Stimulated activated CD4-positive, alpha-beta T cell treated with anti-CD3 and anti-CD28 coated beads, Interleukin-12 subunit alpha, Interleukin-12 subunit beta, amount 100 ng/mL, for 4 hours (primary cell): ENCODE data around the gene ATP6V0B.

Experiments used
- DNase-seq: peaks from one replicate; pipeline ENCODE4 v3.0.0-alpha.2; 2020

Gene ATP6V0B

DNA sequence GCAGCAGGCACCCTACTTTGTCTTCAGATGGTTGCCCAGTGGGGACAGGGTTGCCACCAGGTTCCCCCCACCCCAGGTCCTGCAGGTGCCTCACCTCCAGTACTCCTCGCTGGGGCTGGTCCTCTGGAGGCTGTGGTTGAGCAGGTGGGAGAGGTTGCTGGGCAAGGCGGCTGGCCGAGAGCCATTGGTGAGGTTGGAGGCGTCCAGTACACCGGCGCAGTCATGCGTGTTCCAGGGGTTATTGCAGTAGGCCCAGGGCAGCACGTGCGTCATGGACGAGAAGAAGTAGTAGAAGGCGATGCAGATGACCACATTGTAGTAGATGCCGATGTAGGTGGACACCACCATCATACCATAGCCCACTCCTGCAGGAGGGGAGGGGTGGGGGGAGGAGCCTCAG, 33.5 kb downstream of the ATP6V0B start:
- DNase-seq = no peak

DNA sequence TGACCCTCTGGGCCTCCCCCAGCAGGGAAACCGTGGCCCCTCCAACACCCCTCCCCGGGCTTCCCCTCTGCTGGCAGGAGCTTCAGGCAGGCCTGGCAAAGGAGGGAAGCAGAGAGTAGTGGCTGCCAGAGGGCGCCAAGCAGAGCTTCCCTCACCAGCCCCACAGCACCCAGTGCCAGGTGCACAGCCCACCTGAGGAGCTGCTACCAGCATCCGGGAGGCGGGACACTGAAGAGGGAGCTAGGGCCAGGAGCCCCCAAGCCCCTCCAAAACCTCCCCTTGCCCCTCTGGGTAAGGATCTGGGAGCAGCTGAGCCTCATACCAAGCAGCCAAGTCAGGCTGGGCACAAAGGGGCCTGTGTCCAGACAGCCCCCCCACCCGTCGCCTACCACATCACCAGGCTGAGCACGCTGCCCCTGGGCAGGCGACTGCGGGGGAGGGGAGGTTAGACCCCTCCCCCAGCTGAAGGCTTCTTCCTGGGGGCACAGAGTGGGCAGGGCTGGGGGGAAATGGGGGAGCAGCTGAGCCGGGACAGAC, 36.2 kb downstream of the ATP6V0B start:
- no peak for DNase-seq

DNA sequence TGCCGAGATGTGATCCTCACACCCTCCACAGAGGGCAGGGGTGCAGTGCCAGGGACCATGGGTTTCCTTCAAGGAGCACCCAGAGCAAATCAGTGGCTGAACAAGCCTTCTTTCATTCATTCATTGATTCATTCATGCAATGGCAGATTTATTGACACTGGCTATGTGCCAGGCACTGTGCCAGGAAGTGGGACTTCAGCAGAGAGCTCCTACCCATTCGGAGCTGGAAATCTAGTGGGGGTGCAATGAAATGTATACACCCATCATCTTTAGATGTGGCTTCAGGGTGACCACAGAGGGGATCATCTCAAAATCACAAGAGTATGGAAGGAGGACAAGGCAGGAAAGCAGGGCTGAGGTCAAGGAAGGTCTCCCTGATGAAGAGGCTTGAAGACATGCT, 37.6 kb downstream of the ATP6V0B start:
- DNase-seq = no peak

DNA sequence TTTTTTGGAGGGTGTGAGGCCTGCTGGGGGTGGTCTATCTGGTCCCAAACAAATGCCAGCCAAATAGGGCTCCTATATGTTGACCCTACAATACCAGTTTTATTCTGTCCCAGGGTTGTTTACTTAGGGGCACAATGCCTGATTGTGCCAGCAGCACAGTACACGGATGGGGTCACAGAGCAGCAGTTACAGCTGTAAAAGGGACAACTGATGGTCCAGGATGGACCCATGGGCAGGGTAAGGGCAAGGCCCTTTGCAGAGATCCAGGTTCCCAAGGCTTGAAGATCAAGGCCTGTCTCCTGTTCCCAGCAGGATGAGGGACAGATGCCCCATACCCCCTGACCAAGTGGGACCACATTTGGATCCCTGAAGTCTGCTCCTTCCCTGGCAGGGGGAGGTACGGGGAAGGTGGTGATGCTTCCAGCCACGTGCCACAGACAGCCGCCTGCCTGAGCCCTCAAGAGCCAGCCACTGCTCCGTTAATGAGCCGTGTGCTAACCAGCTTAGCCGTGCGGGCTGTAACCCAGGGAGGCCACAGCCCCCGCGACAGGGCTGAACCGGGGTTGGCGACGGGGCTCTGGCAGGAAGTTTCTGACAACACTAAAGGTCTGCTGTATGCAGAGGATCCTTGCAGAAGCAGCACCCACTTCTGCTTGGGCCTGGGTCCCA, 38.3 kb downstream of the ATP6V0B start:
- DNase-seq = no peak

DNA sequence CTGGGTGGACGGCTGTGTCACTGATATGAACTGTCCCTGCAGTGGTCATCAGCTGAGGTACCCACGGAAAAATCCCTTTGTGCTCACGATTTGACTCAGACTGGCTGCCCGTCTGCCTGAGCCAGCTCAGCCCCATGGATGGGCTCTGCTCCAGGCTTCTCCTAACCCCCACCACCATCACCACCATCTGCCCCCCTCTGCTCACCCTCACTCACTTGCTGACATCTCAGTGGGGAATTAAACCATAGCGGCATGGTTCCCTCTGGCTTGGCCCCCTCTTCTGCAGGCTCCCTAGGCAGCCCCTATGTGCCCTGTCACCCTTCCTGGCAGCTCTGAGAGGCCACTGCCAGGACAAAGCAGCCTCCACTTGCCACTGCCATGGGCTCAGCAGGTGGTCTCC, 39.2 kb downstream of the ATP6V0B start:
- no peak for DNase-seq

DNA sequence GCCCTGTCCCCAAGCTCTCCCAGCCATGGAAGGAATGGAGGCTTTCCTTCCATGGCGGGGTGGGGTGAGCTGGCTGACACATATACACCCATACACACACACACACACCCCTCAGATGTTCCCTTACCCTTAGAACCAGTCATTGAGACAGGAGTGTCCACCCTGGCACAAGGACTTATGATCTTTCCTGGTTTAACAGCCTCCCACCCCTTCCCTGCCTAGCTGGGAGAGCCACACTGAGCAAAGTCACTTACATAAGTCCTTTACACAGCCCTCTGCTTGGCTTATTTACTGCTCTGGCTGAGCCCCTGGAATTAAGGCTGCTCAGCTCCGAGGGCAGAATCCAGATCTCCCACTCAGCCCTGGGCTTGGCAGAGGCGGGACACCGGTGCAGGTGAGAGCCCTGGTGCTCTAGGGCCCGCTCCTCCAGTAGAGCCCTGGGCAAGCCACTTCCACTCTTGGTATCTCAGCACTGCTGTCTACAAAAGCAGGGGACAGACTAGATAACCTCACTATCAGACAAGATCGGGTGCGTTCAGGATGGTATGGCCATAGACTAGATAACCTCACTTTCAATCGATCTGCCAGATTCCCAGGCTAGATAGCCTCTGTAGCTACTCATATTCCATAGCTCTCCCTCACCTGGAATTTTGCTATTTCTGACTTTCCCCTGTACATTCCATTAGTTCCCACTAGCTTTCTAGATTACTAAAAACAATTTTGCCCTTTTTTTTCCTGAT, 39.8 kb downstream of the ATP6V0B start:
- DNase-seq = no peak

DNA sequence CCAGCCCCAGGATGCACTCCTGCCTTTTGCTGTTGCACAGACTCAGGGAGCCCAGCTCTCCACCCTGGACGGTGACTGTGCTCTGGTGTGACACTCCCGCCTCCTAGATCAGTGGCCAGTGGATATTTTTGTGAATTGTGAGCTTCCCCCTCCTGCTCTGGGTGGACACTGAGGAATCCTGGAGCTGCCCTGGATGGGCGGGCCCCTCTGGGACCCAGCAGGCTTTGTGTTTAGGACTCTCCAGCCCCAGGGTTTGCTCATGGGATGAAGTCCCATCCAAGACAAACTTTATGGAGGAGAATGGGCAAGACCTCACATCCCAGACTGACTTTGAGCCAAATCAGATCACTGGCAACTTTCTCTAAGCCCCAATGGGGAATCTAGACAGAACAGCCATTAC, 40.4 kb downstream of the ATP6V0B start:
- no peak for DNase-seq

DNA sequence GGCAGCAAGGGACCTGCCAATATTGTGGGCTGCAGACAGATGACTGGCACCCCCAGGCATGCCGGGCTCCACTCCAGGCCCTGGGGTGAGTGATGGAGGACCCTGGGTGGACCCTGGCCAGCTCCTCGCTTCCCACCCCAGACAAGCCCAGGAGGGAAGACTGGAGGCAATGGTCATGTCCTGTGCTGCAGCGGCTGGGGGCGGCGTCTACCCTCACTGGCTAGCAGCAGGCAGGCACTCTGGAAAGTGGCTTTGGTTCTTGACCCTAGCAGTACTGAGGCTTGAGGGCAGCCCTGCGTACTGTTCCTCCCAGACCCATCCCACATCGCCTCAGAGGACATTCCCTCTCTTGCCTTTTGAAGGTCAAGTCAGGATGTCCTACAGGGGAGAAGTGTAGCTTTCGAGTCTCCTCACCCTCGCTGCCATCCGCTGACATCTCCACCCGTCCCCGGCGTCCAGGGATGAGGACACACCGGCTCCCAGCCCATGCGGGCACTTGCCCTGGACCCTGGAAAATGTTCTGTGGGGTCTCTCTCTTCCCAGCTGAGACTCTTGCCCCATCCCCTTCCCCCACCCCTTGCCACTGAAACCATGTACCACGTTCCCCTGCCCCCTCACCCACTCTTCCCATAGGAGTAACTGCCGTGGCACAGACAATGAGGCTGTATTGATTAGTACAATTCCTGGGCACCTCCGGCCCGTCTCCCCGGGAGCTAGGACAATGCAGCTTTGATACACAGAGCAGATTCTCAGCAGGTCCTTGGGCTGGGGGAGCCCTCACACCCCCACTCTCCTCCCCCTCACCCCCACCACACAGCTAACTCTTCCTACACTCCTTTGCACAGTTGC, 41.5 kb downstream of the ATP6V0B start:
- no peak for DNase-seq

DNA sequence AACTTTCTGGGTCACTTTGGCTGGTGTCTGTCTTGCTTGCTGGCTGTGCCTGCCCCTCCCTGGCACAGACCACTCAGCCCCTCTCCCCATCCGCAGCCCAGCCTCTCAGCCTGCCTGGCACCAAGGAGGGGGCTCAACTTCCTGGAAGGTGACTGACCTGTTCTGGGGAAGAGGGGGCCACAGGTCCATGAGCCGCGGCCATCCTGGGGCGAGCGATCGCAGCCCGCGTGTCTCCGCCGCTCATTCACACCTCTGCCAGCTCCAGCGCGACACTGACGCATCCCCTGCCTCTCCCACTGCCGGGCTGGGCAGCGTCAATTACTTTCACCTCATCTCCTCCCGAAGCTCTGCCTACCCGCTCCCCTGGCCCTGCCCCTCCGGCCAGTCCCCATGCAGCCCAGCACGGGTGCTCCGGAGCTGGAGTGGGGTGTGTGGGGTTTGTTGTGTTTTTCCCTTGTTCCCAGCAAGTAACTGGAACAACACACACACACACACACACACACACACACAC, 42.2 kb downstream of the ATP6V0B start:
- no peak for DNase-seq

DNA sequence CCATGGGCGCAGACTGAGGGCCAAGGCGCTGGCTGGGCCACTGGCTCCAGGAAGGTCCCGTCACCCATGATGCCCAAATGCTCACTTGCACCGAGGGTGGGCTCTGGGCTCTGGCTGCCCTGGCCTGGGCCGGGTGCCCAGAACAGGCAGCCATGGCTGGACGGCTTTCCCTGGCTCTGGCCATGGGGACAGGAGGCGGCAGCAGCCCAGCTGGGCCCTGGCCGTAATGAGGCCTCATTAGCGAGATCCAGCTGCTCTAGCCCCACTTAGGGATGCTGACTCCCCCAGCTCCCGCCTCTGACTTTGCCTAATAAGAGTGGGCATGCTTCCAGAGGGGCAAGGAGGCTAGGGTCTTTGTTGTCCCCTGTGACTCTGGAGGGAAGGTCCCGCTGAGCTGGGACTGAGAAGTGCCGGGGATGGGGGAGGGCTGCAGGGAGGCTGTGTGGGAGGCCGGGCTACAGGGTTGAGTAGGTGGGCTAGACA, 44.7 kb downstream of the ATP6V0B start:
- no peak for DNase-seq

DNA sequence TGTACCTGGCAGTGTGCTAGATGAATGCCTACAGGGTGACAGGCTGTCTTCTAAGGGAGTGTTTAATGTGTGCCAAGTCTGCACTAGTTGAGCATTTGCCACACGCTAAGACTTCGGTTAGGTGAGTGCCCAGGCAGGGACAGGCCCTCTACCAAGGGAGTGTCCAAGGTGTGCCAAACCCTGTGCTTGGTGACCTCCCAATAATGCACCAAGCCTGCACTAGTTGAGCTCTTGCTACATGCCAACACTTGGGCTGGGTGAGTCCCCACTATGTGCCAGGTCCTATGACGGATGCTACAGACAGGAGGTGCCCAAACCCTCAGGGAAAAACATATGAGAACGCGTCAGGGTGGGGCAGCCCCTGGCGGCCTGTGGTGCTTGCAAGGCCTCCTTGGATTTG, 45.7 kb downstream of the ATP6V0B start:
- no peak for DNase-seq

DNA sequence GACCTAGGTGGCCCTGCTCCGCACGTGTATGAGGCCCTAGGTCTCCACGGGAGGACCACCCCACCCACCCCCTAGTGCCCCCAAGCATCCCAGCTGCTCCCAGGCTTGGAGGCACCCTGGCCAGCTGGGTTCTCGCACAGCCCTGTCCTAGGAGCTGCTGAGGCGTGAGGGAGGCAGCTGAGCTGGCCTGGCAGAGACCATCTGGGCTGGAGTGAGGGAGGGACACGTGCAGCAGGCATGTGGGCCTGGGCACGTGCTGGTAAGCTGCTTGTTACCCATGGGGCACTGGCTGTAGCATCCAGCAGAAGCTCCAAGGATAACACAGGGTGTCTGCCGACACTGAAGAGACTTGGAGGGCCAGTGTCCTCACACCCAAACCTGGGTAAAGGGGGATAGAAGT, 46.4 kb downstream of the ATP6V0B start:
- no peak for DNase-seq

DNA sequence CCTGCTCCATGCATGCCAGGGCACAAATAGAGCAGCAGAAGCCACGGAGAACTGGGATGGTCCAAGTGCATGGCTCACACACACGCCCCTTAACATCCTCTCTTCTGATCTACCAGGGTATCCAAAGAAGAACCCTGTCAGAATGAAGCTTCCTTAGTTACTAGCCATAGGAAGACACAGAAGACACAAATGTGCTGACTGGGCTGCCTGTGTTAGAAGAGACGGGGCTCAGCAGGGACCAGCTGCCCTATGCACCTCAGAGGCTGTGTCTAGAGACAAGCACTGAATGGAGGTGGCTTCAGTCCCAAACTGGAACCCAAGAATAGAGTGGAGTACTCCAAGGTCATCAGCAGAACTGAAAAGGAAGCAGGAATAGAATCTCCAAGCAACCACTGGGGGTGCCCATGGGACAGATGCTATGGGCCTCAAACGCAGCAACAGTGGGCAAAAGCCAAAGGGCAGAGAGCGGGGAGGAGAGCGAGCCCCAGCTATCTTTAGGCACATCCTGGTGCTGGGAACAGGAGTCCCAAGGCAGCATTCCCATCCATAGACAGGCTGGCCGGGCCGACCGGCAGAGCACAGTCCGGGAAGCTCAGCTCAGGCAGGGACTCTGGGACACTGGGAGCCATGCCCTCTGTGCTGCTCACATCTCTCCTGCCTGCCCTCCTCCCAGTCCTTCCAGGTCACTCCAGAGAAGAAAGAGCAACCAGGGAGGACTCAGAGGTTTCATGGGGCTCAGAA, 47.0 kb downstream of the ATP6V0B start:
- DNase-seq = no peak

DNA sequence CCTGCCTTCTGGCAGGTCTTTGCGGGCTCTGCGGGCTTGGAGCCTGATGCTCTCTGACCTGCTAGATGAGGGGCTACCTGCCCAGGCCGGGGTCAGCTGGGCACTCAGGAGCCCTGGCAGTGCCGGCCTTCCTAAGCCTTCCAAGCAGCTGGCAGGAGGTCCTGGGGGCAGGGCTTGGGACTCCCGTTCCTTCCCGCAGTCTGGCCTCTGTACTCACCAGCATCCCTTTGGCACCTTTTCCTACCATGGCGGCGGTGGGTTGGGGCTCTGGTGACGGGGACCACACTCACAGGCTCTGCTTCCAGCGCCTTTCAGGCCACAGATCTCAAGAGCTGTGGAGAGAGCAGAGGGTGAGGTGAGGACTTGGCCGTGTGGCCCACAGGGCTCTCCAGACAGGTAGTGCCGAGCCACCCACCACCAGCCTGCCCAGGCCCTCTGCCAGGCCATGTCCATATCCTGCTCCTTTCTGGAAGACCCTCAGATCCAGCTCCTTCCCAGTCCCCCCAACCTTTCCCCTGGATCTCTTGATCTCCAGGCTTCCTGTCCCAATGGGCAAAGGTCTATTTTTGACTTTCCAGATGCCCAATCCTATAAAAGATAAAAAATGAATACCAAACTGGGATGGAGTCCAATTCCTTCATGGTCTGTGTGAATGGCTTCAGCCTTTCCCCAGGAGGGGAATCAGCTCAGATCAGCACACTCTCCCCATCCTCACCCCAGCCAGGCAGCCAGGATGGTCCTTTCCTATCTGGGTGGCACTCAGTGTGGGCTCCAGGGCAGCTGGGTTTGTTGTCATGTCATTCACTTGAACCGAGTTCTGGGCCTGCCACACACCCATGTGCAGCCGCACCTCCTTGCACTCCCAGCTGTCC, 49.5 kb downstream of the ATP6V0B start:
- DNase-seq = no peak

DNA sequence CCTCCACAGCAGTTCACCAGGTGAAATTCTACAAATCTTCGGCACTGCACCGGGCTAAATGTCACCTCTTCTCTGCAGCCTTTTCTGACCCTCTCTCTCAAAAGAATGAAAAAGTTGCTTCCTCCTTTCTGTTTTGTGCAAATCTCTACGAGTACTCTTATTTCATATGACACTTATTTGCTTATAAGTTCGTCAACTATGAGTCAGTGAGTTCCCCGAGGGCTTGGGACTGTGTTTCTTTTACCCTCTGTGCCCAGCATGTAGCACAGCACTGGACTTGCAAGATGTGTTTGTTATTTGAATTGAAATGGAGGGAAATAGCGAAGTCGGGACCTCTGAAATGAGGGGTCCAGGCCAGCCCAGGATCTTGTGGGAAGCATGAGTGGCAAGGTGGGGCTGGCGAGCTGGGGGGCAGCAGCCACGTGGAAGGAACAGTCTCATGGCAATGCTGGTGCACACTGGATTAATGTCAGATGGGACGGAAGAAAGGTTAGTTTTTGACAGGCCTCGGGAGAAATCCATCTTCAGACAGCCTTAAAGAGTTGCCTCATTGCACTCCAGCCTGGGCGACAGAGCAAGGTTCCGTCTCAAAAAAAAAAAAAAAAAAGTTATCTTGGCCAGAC, 50.3 kb downstream of the ATP6V0B start:
- DNase-seq = no peak

DNA sequence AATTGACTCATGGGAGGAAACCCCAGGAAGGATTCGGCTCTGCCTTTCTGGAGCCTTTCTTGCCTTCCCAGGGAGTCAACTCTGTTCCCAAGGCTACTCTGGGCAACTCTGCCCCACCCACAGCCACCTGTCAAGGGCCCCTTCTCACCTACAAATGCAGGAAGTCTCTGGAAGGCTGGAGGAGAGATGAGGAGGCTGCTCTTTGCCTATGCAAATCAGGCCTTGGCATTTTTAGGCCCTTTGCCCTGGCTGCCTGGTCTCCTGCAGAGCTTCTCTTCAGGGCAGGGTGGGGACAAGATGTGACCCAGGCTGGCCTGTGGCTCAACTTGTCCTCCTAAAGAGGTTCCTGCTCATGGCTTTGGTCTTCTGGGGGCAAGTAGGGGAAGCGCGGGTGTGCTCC, 51.1 kb downstream of the ATP6V0B start:
- no peak for DNase-seq

DNA sequence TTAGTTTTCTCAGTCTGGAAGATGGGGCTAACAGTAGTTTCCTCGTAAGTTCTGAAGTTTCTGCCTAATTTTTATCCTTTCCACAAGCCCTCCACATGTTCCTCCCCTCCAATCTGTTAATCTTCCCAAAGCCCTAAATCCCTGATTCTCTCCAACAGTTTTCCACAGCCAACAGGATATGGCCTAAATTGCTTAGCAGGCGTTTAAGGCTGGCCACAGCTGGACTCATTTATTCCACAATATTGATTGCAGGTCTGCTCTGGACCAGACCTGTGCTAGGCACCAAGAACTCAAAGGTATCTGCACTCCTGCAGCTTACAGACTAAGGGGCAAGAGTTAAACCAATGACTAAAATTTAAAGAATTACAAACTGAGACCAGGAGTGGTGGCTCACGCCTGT, 52.6 kb downstream of the ATP6V0B start:
- DNase-seq = no peak
